ENCODE results near the gene FBXL17. TPM values are rescaled to one million over a fixed set of nuclear protein-coding genes. Genes with fewer than 3 reads are reported as not detected.
"Not testable (repeated sequence)": the region's sequence is repeated elsewhere in the genome, so short reads cannot be mapped to it uniquely, and the experiment has no call there.

FBXL17 gene
- total and polyA plus RNA-seq, 2 donors (not counting 1 experiment from before 2014, with no cell fraction given): 7.3 to 40.3 TPM

DNA sequence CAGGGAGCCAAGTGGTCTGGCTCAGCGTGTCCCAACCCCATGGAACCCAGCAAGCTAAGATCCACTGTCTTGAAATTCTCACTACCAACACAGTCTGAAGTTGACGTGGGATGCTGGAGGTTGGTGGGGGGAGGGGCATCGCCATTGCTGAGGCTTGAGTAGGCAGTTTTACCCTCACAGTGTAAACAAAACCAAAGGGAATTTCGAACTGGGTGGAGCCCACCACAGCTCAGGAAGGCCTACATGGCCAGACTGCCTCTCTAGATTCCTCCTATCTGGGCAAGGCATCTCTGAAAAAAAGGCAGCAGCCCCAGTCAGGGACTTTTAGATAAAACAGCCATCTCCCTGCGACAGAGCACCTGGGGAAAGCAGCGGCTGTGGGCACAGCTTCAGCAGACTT is 17.1 kb upstream of the FBXL17 start:
- H3K79me2 ChIP-seq (ENCODE audit: control insufficient read depth, insufficient read depth, low read length): no peaks in the 10 kb centered on the region
- intact Hi-C loops (cut with micrococcal nuclease): no loop called here
- ATAC-seq (ENCODE audit: low read depth) (no peak), DNase-seq (no peak)
- ChIA-PET POLR2A (no interaction called here), CTCF (no interaction called here)
- no peak for TF ChIP-seq EZH2 (IDR thresholded peaks at IDR 0.05; ENCODE audit: borderline replicate concordance, insufficient read depth, low read depth, low read length, poor library complexity, severe bottlenecking)
- Mint-ChIP-seq H3K27ac (no peak overlapping the region), H3K9me3 (ENCODE audit: insufficient read depth) (peaks cover 3% of the 10 kb centered on the region), H3K4me1 (no peaks in the 10 kb centered on the region), H3K4me3 (no peak overlapping the region), H3K27me3 (peaks cover 25% of the 10 kb centered on the region)
- no peaks in the 10 kb centered on the region for H3K4me1 ChIP-seq (ENCODE audit: control insufficient read depth in 2 of 2, insufficient read depth in 2 of 2, low read length in 2 of 2)
- H4K20me1 ChIP-seq (ENCODE audit: control insufficient read depth, insufficient read depth, low read length, poor library complexity, severe bottlenecking): no peaks in the 10 kb centered on the region
- H3K9me3 ChIP-seq (ENCODE audit: control extremely low read depth in 1 of 3, control insufficient read depth in 2 of 3, insufficient read depth in 1 of 3, low read length in 2 of 3): peaks cover 0 to 8% (median under 1%) of the 10 kb centered on the region in 3 donors
- WGBS (ENCODE audit: insufficient coverage): 86% methylated on average over 2 of the region's 6 CpGs
- no peaks in the 10 kb centered on the region for H3K36me3 ChIP-seq (replicated peaks in 1 of 2; ENCODE audit: control extremely low read depth in 1 of 2, control insufficient read depth in 1 of 2, extremely low read depth in 1 of 2, insufficient read depth in 2 of 2, low read length in 1 of 2)
- peaks cover 0 to 8% (median 0%) of the 10 kb centered on the region in 4 experiments for H3K27me3 ChIP-seq (replicated peaks in 1 of 4; ENCODE audit: control extremely low read depth in 1 of 4, control insufficient read depth in 3 of 4, insufficient read depth in 4 of 4, low read length in 3 of 4)
- no peak overlapping the region for H3K27ac ChIP-seq (ENCODE audit: low read length in 2 of 2)
- no peak overlapping the region for H3K4me2 ChIP-seq (replicated peaks; ENCODE audit: low read depth, low read length, poor library complexity, severe bottlenecking)
- H2AFZ ChIP-seq (ENCODE audit: insufficient read depth, low read depth, low read length, poor library complexity, severe bottlenecking): no peak overlapping the region
- H3K9ac ChIP-seq (ENCODE audit: low read length): no peak overlapping the region
- H3K4me3 ChIP-seq (ENCODE audit: control extremely low read depth in 1 of 5, extremely low read depth in 1 of 5, insufficient read depth in 1 of 5, low read depth in 2 of 5, low read length in 4 of 5): no peak overlapping the region

GRCh38 chr5:108396837-108397236 is 14.9 kb upstream of the FBXL17 start:
- H3K9me3 Mint-ChIP-seq (ENCODE audit: insufficient read depth); H3K79me2 ChIP-seq (ENCODE audit: control insufficient read depth, insufficient read depth, low read length); H3K4me2 ChIP-seq (replicated peaks; ENCODE audit: low read depth, low read length, poor library complexity, severe bottlenecking); H3K4me1 ChIP-seq (ENCODE audit: control insufficient read depth in 2 of 2, insufficient read depth in 2 of 2, low read length in 2 of 2); POLR2A ChIA-PET; H3K9ac ChIP-seq (ENCODE audit: low read length); DNase-seq; H3K27ac ChIP-seq (ENCODE audit: low read length in 2 of 2); H3K4me3 ChIP-seq (ENCODE audit: control extremely low read depth in 1 of 5, extremely low read depth in 1 of 5, insufficient read depth in 1 of 5, low read depth in 2 of 5, low read length in 4 of 5); H3K4me3 Mint-ChIP-seq; H3K36me3 ChIP-seq (replicated peaks in 1 of 2; ENCODE audit: control extremely low read depth in 1 of 2, control insufficient read depth in 1 of 2, extremely low read depth in 1 of 2, insufficient read depth in 2 of 2, low read length in 1 of 2); H3K9me3 ChIP-seq (ENCODE audit: control extremely low read depth in 1 of 3, control insufficient read depth in 2 of 3, insufficient read depth in 1 of 3, low read length in 2 of 3); H2AFZ ChIP-seq (ENCODE audit: insufficient read depth, low read depth, low read length, poor library complexity, severe bottlenecking); CTCF ChIA-PET; intact Hi-C loops (cut with micrococcal nuclease); ATAC-seq (ENCODE audit: low read depth); H3K4me1 Mint-ChIP-seq; H3K27ac Mint-ChIP-seq; H4K20me1 ChIP-seq (ENCODE audit: control insufficient read depth, insufficient read depth, low read length, poor library complexity, severe bottlenecking); H3K27me3 ChIP-seq (replicated peaks in 1 of 4; ENCODE audit: control extremely low read depth in 1 of 4, control insufficient read depth in 3 of 4, insufficient read depth in 4 of 4, low read length in 3 of 4): not testable (repeated sequence)
- WGBS (ENCODE audit: insufficient coverage): 100% methylated on average over 3 of the region's 5 CpGs
- H3K27me3 Mint-ChIP-seq: peaks cover 14% of the 10 kb centered on the region
